Measurements from ENCODE around the gene BCS1L.
A peak's percentile ranks its signal among the peaks of the same experiment; 100 is the strongest.

Gene BCS1L

DNA sequence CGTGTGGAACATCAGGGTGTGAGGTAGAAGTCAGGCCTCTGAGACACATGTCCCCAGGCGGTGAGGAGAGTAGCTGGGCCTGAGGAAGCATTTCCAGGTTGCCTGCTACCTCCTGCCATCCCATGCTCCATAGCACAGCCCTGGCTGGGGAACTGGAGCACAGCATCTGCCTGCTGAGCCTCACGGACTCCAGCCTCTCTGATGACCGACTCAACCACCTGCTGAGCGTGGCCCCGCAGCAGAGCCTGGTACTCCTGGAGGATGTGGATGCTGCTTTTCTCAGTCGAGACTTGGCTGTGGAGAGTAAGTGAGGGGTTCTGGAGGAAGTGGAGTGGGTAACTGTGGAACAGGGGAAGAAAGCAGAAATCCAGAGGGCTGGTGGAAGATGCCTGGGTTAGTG is 2.9 kb downstream of the BCS1L start:
- no peak for DNase-seq

GRCh38 chr2:218662827-218663226 is 3.3 kb downstream of the BCS1L start:
- DNase-seq, result no peak

GRCh38 chr2:218663901-218664300 is 4.4 kb downstream of the BCS1L start:
- DNase-seq, result no peak

- DNase-seq, result no peak
These were observed 5.2 kb downstream of the BCS1L start for GRCh38 chr2:218664653-218665052.

DNA sequence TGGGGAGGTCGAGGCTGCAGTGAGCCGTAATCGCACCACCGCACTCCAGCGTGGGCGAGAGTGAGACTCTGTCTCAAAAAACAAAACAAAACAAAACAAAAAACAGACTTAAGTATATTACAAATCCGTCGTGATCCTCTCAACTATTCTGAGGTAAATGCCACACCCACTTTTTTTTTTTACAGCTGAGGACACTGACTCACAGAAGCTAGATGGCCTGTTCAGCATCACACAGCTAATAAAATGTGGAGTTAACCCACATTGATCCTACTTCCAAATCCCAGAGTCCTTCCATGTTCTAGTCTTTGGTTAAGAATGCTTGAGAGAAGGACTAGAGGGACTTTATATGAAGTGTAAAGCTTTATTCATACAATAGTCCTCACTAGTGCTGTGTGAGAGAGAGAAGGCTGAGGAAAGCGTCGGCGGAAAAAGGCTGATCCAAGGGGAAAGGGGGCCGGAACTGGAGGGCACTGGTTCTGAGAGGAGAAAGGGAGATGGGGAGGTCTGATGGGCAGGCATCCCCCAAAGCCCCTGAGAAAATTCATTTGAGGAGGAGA is 11.7 kb downstream of the BCS1L start:
- no peak for DNase-seq

- peak; percentile 82 for DNase-seq
These were observed 12.4 kb downstream of the BCS1L start, which contains the start of the genes RNF25 and STK36 for GRCh38 chr2:218671654-218672566. TSS of gene RNF25 (minus strand) at chr2:218672002. CDS start at chr2:218671970, 32 bp downstream. TSS of gene STK36 (plus strand) at chr2:218672086. CDS start at chr2:218672830, 744 bp downstream.

GRCh38 chr2:218679119-218679518 is 19.6 kb downstream of the BCS1L start:
- DNase-seq, result peak; percentile 93

DNA sequence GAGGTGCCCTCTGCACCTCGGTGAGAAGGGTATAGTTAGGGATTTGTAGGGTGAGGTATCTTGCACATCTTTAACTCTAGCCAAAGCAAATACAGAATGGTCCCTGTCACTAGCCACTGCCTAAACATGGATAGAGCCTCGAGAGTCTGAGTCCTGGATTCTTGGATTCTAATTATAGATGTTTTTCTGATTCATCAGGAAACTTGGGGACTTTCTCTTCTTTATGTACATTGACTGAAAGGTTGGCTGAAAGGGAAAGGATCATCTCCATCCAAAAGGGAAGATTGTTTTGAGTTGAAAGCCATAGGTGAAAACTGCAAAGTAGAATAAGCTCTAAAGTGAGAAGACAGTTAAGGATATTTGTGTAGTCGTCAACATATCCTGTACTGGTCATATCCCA is 20.6 kb downstream of the BCS1L start:
- DNase-seq, result no peak

- peak; percentile 87 for DNase-seq
These were observed 28.0 kb downstream of the BCS1L start for GRCh38 chr2:218687400-218688060.

DNA sequence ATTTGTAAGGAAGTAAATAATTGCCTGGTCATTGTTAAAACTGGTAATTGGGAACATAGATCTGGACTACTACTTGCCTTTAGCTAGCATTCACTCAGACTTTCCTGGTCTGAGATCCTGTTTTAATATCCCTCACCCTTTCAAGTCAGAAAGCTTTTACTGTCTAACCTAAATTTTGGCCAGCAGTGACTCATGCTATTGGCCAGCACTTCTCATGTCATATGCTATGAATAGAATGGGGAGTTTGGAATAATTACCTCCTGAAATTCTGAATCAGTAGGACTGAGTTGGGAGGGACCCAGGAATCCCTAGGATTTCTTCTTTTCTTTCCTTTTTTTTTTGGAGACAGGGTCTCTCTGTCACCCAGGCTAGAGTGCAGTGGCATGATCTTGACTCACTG is 31.8 kb downstream of the BCS1L start:
- DNase-seq, result no peak

DNA sequence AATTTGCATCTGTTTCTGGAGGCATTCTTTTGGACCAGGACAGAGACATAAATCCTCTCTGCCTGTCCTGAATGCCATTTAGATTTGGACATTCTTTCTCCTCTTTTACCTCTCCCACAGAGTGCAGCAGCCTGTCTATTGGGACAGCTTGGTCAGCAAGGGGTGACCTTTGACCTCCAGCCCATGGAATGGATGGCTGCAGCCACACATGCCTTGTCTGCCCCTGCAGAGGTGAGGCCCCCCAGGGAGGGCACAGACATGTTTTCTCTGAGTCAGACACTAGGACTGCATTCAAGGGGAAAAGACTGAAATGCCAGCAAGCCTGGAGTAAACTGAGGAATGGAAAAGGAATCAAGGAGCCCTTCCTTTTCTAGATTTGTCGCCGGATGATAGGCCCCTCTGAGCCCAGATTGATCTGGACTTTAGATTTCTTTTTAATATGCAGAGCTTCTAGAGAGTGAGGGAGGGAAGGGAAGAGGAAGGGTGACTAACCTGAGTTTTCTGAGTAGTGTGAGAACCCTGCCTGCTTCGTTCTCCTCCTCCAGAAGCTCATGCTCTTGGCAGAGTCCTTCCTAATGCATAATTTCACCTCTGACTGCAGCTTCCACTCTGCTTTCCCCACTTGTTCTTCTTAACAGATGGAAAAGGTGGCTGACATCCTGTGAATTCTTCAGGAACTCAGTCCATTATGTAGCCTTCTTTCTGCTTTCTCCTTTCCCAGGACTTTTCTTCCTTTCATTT is 35.1 kb downstream of the BCS1L start:
- no peak for DNase-seq

DNA sequence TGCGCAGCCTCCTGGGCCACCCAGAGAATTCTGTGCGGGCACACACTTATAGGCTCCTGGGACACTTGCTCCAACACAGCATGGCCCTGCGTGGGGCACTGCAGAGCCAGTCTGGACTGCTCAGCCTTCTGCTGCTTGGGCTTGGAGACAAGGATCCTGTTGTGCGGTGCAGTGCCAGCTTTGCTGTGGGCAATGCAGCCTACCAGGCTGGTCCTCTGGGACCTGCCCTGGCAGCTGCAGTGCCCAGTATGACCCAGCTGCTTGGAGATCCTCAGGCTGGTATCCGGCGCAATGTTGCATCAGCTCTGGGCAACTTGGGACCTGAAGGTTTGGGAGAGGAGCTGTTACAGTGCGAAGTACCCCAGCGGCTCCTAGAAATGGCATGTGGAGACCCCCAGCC is 39.4 kb downstream of the BCS1L start:
- DNase-seq, result no peak

- DNase-seq, result no peak
These were observed 42.3 kb downstream of the BCS1L start for GRCh38 chr2:218701806-218702205.

DNA sequence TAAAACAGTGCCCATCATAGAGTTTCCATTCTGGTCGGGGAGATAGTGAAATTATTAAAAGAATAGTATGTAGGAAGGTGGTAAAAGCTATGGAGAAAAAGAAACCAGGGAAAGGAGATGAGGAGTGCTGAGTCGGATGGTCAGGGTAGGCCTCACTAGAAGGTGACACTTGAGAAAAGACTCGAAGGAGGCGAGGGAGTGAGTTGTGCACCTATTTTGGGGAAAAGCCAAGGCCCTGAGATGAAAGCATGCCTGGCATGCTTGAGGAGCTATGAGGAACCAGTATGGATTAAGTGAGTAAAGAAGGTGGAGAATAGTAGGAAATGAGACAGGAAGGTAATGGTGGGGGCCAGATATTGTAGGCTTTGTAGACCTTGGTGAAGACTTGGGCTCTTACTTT is 43.9 kb downstream of the BCS1L start:
- DNase-seq, result no peak

GRCh38 chr2:218708086-218708485 is 48.6 kb downstream of the BCS1L start:
- DNase-seq, result no peak

DNA sequence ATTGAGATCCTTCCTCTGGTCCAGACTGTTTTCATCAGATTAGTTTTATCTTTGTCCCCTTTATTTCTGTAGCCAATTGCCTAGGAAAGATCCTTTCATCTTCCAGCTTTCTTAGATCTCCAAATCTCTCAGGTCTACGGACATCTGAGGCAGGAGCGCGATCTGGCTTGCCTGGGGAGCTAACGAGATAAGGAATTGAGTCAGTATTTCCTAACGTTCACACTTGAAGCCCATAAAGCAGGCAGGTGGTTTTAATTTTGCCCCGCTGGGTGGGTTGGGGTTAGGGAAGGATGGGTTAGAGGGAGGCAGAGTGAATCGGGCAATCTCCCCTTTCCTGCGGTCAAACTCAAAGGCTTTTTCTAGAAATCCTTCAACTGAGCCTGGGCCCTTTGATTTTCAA is 50.4 kb downstream of the BCS1L start:
- DNase-seq, result no peak

DNA sequence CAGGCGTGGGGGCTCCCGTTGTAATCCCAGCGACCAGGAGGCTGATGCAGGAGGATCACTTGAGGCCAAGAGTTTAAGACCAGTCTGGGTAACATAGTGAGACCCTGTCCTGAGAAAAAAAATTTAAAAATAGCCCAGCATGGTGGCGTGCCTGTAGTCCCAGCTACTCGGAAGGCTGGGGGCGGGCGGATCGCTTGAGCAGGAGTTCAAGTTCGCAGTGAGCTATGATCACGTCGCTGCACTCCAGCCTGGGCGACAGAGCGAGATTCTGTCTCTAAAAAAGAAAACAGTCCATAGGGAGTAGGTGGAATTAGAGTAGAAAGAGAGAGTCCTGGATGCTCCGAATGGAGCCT is 50.8 kb downstream of the BCS1L start:
- DNase-seq, result no peak

DNA sequence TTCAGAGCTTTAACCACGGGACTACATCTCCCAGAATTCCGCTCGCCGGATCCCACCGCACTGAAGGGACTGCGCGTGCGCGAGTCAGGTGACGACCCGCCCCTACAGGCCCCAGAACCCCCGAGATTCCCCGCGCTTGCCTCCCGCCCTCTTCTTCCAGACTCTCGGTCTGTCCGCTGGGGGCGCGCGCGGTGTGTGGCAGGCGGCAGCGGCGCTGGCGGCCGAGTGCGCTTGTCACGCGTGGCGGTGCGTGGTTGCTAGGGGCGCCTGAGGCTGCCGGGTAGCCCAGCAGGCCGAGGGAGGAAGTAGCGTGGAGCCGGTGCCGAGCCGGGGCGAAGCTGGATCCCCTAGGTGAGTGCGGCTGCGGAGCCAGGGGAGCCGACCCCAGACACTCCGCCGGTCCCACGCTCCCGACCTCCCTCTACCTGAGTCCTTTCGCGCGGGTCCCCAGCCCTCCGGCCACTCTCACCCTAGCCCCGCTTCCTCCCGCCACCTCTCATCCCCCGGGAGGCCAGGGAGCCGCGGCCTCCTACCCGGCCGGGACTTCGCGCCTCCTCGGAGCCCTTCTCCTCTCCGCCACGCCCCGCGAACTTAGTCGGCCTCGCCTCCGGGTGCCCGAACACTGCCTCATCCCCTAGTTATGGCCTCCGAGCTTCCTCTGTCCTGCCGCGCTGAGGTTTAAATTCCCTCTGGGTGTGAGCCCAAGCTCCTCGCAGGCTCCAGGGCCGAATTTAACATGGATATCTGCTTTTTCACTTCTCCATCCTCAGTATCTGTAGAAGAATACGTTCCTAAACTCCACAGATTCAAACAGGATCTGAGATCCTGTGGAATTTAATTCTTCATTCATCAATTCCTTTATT is 51.4 kb downstream of the BCS1L start, which contains the start of gene TTLL4:
TTLL4 (plus strand) TSS at position 149 of the 863 bp plus-strand sequence. CDS start 26,842 bp downstream, outside the sequence.
- DNase-seq, result peak; percentile 99

DNA sequence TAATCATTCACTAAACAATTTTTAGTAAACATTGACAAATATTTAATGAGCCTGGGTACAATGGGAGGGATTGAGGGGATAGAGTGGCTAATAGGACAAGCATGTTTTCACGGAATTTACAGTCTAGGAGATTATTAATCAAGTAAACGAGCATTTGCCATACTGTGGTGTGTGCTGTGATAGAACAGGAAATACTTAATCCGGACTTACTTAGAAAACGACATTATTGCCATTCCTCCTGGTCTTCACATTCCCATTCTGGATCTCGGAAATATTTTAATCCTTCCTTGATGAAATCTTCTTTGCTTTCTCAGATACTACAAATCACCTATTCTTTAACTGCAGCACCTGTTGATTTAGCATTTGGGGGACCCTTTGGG is 52.1 kb downstream of the BCS1L start:
- DNase-seq, result no peak
